Natural killer cell (primary cell): ENCODE data around the gene LCE2C. TPM values are rescaled to one million over a fixed set of nuclear protein-coding genes. Genes with fewer than 3 reads are reported as not detected.
"Not testable (repeated sequence)": the region's sequence is repeated elsewhere in the genome, so short reads cannot be mapped to it uniquely, and the experiment has no call there.

ENCODE experiments used
- ATAC-seq, 3 donors: fragments of 150-1000 bp in 2 of 3; fragments of 200-7000 bp in 1 of 3; cut with Tn5 transposase; 1 replicate in 1 of 3; 2 replicates in 2 of 3; pipeline ENCODE4 v1.10.0; 2021; ENCODE audit warnings: mild to moderate bottlenecking in 2 of 3, moderate library complexity in 2 of 3
- DNase-seq, 2 donors: peaks; one replicate each; pipeline versions ENCODE4 v3.0.0 to v3.0.0-alpha.2; 2013 to 2021; ENCODE audit warnings: mixed read lengths in 1 of 2
- H3K27ac ChIP-seq: one replicate; pipeline ENCODE4 v1.5.1; 2013; ENCODE audit warnings: mild to moderate bottlenecking, low read length
- H3K27me3 ChIP-seq: one replicate; pipeline ENCODE4 v1.6.1; 2013; ENCODE audit warnings: low read length; ENCODE audit not compliant: control insufficient read depth, insufficient read depth
- H3K36me3 ChIP-seq: one replicate; pipeline ENCODE4 v1.6.1; 2013; ENCODE audit warnings: low read length; ENCODE audit not compliant: control insufficient read depth, insufficient read depth
- H3K4me1 ChIP-seq: one replicate; pipeline ENCODE4 v1.6.1; 2013; ENCODE audit warnings: low read length; ENCODE audit not compliant: control insufficient read depth, insufficient read depth
- H3K4me3 ChIP-seq: one replicate; pipeline ENCODE4 v1.5.1; 2013; ENCODE audit warnings: low read length
- H3K9me3 ChIP-seq: one replicate; pipeline ENCODE4 v1.6.1; 2013; ENCODE audit warnings: low read length; ENCODE audit not compliant: control insufficient read depth, insufficient read depth
- H3K27ac Mint-ChIP-seq, 2 donors: one replicate each; pipeline ENCODE4 v1.8.0; 2022; ENCODE audit warnings: mild to moderate bottlenecking in 2 of 2, mixed read lengths in 2 of 2, moderate library complexity in 1 of 2
- H3K27me3 Mint-ChIP-seq, 2 donors: one replicate each; pipeline ENCODE4 v1.8.0; 2022; ENCODE audit warnings: low read depth in 2 of 2, mixed read lengths in 2 of 2
- H3K36me3 Mint-ChIP-seq: one replicate; pipeline ENCODE4 v1.8.0; 2022; ENCODE audit warnings: mixed read lengths
- H3K4me1 Mint-ChIP-seq, 2 donors: one replicate each; pipeline ENCODE4 v1.8.0; 2022; ENCODE audit warnings: mixed read lengths in 2 of 2
- H3K4me3 Mint-ChIP-seq: one replicate; pipeline ENCODE4 v1.8.0; 2022; ENCODE audit warnings: mild to moderate bottlenecking, moderate library complexity, mixed read lengths
- H3K9me3 Mint-ChIP-seq, 2 donors: one replicate each; pipeline ENCODE4 v1.8.0; 2022; ENCODE audit warnings: mixed read lengths in 2 of 2
- CTCF ChIP-seq: fragments of 200-600 bp; IDR thresholded peaks from one replicate; pipeline ENCODE4 v1.8.0; 2022; ENCODE audit warnings: antibody characterized with exemption
- WGBS: methylation state at CpG from one replicate; pipeline ENCODE4 v1.1.7; 2013; ENCODE audit warnings: missing lambda C conversion rate; ENCODE audit not compliant: insufficient coverage; 5-methylcytosine and 5-hydroxymethylcytosine counted together
- intact Hi-C: fragments of 100-400 bp; cut with micrococcal nuclease; formaldehyde crosslinking; loops from one replicate; pipeline ENCODE4 v1.14.2; 2022
- total RNA-seq, 4 donors: library from RNA; stranded (reverse); fragments of 120-200 nt in 1 of 4; gene quantifications; one replicate each; pipeline versions ENCODE4 v1.2.3 to v1.2.4, GENCODE V29; 2013 to 2022

The LCE2C gene
- total RNA-seq, 3 donors from 2014 or later (not counting 1 experiment from before 2014, with no cell fraction given): not detected

- DNase-seq (no peak), ATAC-seq (no peak)
- H3K36me3 Mint-ChIP-seq: no peaks in the 10 kb centered on the region
- Histone ChIP-seq H3K4me3 (no peak overlapping the region), H3K27ac (no peak overlapping the region), H3K4me1 (no peaks in the 10 kb centered on the region), H3K36me3 (no peaks in the 10 kb centered on the region), H3K9me3 (no peaks in the 10 kb centered on the region), H3K27me3 (no peaks in the 10 kb centered on the region)
- peaks cover 5 to 27% of the 10 kb centered on the region in 2 donors for H3K27me3 Mint-ChIP-seq
- 67% methylated on average over 2 of the region's 2 CpGs for WGBS
- H3K27ac Mint-ChIP-seq: no peak overlapping the region
- no peaks in the 10 kb centered on the region for H3K9me3 Mint-ChIP-seq
- H3K4me1 Mint-ChIP-seq: peaks cover 4 to 5% of the 10 kb centered on the region in 2 donors
- no peak overlapping the region for H3K4me3 Mint-ChIP-seq
- TF ChIP-seq CTCF: no peak
- intact Hi-C loops: no loop called here
Measured at GRCh38 chr1:152656459-152656858, 18.6 kb upstream of the LCE2C start.

GRCh38 chr1:152657677-152658076 lies 17.4 kb upstream of the LCE2C start:
- Mint-ChIP-seq H3K4me1 (peaks cover 4 to 5% of the 10 kb centered on the region in 2 donors), H3K9me3 (no peaks in the 10 kb centered on the region), H3K27me3 (peaks cover 8 to 37% of the 10 kb centered on the region in 2 donors), H3K27ac (no peak overlapping the region), H3K4me3 (no peak overlapping the region), H3K36me3 (no peaks in the 10 kb centered on the region)
- intact Hi-C loops: no loop called here
- ATAC-seq: no peak
- Histone ChIP-seq H3K36me3 (no peaks in the 10 kb centered on the region), H3K4me1 (no peaks in the 10 kb centered on the region), H3K4me3 (no peak overlapping the region), H3K9me3 (no peaks in the 10 kb centered on the region), H3K27ac (no peak overlapping the region), H3K27me3 (no peaks in the 10 kb centered on the region)
- DNase-seq: no peak
- WGBS: 74% methylated on average over 2 of the region's 4 CpGs
- TF ChIP-seq CTCF: no peak

- Histone ChIP-seq H3K4me1 (no peaks in the 10 kb centered on the region), H3K27ac (no peak overlapping the region), H3K36me3 (no peaks in the 10 kb centered on the region), H3K27me3 (no peaks in the 10 kb centered on the region), H3K9me3 (no peaks in the 10 kb centered on the region), H3K4me3 (no peak overlapping the region)
- Mint-ChIP-seq H3K4me1 (peaks cover 4 to 5% of the 10 kb centered on the region in 2 donors), H3K4me3 (no peak overlapping the region), H3K27me3 (peaks cover 10 to 37% of the 10 kb centered on the region in 2 donors), H3K36me3 (no peaks in the 10 kb centered on the region), H3K27ac (no peak overlapping the region), H3K9me3 (no peaks in the 10 kb centered on the region)
- no peak for ATAC-seq
- no peak for DNase-seq
- intact Hi-C loops: no loop called here
- WGBS: 90% methylated on average over 3 of the region's 3 CpGs
- no peak for TF ChIP-seq CTCF
Measured at GRCh38 chr1:152658649-152659048, 16.4 kb upstream of the LCE2C start.

GRCh38 chr1:152663098-152663497 lies 12.0 kb upstream of the LCE2C start, which contains the start of gene LCE2D:
LCE2D (plus strand) TSS chr1:152663380; CDS start chr1:152664106, 726 bp downstream.
- no peak within 1 kb of the TSS for H3K4me3 Mint-ChIP-seq

GRCh38 chr1:152666171-152666570 lies 8.9 kb upstream of the LCE2C start:
- H3K4me3 ChIP-seq, H3K4me3 Mint-ChIP-seq, H3K9me3 ChIP-seq, ATAC-seq, H3K9me3 Mint-ChIP-seq, intact Hi-C loops, H3K36me3 Mint-ChIP-seq, H3K27ac Mint-ChIP-seq, DNase-seq, H3K27ac ChIP-seq, H3K27me3 ChIP-seq, H3K4me1 ChIP-seq, H3K4me1 Mint-ChIP-seq, H3K36me3 ChIP-seq: not testable (repeated sequence)
- peaks cover 20 to 47% of the 10 kb centered on the region in 2 donors for H3K27me3 Mint-ChIP-seq
- WGBS: 100% methylated on average over 1 of the region's 1 CpG

More at GRCh38 chr1:152663098-152663497, 12.0 kb upstream of the LCE2C start, which contains the start of gene LCE2D:
- Histone ChIP-seq H3K27me3 (no peaks in the 10 kb centered on the region), H3K4me3 (no peak within 1 kb of the TSS), H3K27ac (no peak within 1 kb of the TSS), H3K9me3 (no peaks in the 10 kb centered on the region), H3K36me3 (no peaks in the 10 kb centered on the region), H3K4me1 (no peaks in the 10 kb centered on the region)
- intact Hi-C loops: no loop called here
- Mint-ChIP-seq H3K9me3 (no peaks in the 10 kb centered on the region), H3K4me1 (no peaks in the 10 kb centered on the region), H3K36me3 (no peaks in the 10 kb centered on the region), H3K27me3 (peaks cover 20 to 42% of the 10 kb centered on the region in 2 donors), H3K27ac (no peak within 1 kb of the TSS)
- TF ChIP-seq CTCF: no peak
- ATAC-seq: no peak
- no peak for DNase-seq
- WGBS: 64% methylated on average over 3 of the region's 3 CpGs
